Stimulated activated CD4-positive, alpha-beta T cell treated with anti-CD3 and anti-CD28 coated beads, Interleukin-2, amount 100 ng/mL, for 48 hours (primary cell): ENCODE data around the gene TFF3.

ENCODE experiments used
- DNase-seq, 2 donors: peaks; one replicate each; pipeline ENCODE4 v3.0.0-alpha.2; 2020

Gene TFF3

DNA sequence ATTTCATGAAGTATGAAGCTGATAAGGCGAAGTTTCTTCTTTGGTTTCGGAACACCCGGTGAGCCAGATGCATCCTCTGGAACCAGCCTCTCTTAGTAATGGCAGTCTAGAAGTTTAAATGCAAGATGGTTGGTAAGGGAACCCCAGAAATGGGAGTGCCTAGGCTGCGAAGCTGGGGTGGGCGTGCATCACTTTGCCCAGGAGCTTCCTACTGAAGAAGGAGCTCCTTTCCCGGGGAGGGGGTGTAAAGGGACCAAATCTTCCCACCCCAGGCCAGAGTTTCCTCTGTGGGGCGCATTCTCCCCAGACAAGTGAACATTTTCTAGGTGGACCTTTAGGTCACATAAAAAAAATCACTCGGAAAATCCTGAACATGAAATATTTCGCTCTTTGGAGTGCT lies 31.2 kb upstream of the TFF3 start:
- DNase-seq: no peak

DNA sequence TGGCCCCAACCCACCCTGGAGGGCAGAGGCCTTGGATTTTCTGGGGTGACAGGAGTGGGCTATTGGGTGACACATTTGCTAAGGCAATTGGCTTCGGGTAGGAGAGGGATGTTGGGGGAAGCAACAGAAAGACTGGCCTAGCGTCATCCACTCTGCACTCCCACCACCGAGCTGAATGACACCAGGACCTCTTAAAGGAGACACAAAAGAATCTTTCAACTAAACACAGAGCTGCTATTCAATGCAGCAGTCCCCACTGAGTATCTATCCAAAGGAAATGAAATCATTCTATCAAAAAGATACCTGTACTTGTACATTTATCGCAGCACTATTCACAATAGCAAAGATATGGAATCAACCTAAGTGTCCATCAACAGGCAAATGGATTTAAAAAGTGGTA lies 29.4 kb upstream of the TFF3 start:
- no peak for DNase-seq

DNA sequence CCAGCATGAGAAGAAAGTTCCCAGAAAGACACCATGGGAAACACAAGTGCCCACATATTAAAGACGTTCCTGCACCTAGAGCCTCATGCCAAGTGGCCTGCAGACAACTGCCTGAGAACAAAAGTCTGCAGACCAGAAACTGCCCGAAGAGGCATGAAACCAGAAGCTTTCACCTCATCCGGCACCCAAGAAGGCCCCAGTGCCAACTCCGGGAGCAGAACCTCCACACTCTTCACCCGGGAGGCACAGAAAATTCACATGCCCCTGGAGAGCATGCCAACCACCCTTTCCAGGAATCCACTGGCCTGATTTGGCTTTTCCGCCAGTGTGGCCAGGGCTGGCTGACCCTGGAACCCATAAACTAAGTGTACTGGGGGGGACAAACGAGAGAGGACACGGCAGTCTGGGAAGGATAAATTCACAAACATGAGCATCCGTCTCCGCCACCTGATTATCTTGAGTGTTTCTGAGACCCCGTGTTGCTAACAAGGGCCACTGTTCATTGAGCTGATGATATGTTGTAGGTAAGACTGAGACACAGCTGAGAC lies 28.8 kb upstream of the TFF3 start:
- DNase-seq: no peak

DNA sequence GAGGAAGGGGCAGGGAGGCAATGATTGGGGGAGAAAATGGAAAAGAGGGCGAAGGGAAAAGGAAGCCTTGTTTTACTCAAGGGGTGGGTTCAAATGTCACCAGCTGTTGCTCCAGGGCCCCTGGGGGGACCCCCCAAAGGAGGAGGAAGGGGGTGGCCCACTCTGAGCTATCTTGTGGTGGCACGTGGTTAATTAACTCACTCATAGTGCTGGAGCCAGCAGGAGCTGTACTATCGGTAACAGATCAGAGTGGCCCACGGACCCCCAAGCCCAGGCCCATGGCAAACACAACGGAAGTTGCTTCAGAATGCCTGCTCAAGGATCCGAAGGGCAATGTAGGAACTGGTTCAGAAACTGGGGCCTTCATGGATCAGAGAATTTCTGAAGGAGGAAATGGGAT lies 28.3 kb upstream of the TFF3 start:
- no peak for DNase-seq

DNA sequence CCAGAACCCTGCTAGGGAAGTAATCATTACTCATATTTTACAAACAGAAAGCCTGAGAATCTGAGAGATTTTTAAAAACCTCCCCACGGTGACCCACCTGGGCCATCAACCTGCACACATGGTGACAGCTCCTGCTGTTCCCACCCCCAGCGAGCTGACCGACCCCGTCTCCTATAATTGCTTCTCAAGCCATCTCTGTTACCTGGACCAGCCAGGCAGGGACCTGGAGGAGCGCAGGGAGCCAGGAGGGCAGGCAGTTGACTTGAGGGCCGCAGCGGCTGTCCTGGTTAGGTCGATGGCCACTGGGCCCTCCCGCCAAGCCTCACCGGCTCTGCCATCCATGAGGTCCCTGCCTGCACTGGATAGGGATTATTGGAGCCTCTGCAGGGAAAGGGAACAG lies 27.9 kb upstream of the TFF3 start:
- no peak for DNase-seq

DNA sequence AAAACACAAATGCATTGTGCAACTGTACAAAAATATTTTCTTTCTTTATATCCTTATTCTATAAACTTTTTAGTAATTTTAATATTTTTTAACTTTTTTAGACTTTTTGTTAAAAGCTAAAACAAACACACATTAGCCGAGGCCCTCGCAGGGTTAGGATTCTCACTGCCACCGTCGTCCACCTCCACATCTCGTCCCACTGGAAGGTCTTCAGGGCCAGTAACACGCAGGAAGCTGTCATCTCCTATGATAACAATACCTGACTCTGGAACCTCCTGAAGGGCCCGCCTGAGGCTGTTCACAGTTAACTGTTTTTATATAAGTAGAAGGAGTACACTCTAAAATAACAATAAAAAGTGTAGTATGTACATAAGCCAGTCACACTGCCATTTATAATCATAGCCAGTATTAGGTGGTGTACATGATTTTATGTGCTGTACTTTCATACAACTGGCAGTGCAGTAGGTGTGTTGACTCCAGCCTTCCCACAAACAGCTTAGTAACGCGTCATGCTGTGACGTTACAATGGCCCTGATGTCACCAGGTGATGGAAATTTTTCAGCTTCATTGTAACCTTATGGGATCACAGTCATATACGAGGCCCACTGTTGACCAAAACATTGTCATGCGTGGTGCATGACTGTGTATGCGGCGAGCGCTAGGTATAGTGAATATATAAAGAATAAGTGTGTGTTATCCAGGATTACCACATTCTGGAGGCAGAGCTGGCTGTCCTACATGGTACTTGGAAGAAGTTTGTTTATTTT lies 26.8 kb upstream of the TFF3 start:
- no peak for DNase-seq

DNA sequence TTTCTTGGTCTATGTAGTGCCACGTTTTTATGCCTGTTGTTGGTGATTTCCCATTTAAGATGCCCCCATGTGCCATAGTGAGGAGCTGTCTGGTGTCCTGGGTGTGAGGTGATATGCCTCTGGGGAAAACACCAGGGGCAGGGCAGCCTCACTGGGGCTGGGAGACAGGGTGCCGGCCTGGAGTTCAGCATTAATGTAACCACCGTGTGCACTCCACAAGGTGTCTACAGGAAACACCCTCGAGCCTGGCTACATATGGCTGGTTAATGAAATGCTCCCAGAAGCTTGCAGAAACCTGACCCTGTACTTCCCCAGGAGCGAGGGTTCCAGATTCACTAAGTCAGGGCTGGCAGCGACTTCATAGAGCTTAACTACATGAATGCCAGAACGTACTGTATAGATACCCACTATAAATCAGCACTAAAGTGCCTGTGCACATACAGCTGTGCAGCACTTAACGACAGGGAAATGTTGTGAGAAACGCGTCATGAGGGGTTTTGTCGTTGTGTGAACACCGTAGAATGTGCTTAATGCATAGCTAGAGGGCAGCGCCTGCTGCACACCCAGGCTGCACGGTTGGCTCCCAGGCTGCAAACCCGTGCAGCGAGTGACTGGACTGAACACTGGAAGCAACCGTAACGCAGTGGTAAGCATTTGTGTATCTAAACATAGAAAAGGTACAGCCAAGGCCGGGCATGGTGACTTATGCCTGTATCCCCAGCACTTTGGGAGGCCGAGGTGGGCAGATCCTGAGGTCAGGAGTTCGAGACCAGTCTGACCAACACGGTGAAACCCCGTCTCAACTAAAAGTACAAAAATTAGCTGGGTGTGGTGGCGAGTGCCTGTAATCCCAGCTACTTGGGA lies 25.2 kb upstream of the TFF3 start:
- DNase-seq: no peak

DNA sequence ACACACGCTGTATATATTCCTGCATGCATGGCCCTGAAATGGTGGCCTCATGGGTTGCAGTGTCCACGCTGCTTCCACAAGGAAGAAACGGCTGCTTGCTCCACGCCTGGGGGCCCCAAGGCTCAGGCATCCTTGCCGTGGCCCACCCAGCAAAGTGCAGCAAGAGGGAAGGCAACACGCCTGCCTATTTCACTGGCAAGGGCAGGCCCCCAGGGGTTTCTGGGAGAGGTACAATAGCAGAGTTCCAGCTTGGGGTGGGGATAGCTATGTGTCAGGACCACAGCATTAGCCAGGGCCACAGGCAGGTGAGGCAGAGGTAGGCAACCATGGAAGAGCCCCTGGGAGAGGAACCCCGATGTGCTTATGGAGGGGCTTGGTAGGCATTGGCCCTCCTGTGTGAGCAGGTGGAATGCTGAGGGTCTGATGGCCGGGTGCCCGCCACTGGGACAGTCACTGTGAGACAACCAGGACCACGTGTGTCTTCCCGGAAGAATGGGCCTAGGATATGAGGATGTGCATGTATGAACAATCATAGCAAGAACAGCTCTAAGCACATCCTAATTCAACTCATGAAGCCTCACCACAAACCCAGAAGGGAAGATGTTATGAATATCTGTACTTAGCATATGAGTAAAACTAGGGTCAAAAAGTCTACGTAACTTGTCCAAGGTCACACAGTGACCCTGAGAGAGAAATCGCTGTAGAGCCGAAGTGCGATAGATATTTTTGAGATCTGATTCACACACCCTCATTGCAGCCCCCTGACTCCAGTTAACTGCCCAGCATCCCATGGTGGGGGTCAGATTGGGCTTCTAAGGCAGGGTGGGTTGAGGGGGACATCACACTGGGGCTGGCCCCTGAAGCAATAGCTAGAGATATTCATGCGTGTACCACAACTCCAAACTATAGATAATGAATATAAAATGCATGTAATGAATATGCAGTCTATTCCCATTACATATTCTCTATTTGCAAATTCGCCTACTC lies 23.8 kb upstream of the TFF3 start:
- no peak for DNase-seq

DNA sequence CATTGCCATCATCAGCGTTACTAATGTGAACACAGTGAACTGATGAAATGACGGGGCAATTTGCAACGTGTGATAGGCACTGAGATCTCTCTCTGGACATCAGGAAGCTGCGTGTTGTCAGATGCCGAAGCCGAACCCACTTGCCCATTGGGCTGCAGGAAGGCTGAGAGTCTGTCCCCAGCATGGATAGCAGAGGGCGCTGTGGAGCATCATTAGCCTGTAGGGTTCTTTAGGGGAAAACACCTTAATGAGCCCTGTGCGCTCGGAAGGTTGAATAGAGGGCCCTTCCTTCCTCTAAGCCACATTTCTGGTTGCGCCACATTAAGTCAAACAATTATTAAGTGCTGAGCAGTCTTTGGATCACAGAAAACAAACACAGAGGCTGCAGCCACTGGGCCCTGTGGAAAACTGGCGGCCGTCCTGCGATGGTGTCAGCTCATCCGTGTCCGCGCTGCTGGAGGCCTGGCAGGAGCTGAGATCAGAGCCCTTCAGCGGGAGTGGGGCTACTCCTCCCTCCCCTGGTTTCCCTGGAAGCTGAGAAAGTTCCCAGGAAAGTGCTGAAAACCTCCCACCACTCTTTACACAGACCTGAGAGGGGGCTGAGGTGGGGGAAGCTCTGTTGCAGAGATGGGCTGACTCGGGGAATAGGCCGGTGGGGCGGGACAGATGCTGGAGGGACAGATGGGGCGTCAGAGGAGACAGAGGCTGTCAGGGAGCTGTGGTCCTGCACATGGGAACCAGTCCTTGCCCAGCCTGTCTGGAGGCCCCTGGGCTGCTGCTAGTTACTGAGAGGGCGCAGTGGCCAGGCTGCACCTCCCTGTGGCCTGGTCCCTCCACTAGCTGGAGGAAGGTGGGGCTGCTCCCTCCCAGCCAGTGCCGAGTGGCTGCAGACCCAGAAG lies 22.9 kb upstream of the TFF3 start:
- DNase-seq: peak; percentile 79 to 82

DNA sequence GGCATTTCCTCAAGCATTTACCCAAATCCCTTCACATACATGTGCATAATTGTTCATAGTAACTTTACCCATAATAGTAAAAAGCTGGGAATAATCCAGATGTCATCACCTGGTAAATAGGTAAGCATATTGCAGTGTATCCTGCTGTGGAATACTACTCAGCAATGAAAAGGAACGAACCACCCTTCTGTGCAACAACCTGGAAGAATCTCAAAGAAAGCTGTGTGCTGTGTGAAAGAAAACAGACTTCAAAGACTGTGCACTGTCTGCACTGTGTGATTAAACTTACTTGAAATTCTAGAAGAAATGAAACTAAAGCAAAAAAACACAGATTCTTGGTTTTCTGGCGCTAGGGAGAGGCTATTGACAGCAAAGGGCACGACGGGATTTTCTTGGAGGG lies 22.1 kb upstream of the TFF3 start:
- no peak for DNase-seq

DNA sequence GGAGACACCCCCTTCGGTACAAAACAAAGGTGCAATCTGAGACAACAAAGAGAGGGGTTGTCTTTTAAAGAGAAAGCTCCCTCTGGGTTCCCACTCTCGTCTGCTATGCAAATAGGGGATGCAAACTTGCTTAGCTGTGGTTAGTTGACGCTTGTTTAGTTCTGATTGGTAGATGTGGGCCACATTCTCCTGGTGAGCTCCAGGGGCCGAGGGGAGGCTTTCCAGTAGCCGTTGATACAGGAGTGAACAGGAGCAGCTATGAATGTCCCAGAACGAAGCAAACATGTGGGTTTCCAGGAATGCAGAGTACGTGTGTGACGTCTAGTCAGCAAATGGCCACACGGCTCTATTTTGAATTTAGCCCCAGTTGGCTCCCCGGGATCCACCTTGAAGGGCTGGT lies 20.8 kb upstream of the TFF3 start:
- DNase-seq: no peak

DNA sequence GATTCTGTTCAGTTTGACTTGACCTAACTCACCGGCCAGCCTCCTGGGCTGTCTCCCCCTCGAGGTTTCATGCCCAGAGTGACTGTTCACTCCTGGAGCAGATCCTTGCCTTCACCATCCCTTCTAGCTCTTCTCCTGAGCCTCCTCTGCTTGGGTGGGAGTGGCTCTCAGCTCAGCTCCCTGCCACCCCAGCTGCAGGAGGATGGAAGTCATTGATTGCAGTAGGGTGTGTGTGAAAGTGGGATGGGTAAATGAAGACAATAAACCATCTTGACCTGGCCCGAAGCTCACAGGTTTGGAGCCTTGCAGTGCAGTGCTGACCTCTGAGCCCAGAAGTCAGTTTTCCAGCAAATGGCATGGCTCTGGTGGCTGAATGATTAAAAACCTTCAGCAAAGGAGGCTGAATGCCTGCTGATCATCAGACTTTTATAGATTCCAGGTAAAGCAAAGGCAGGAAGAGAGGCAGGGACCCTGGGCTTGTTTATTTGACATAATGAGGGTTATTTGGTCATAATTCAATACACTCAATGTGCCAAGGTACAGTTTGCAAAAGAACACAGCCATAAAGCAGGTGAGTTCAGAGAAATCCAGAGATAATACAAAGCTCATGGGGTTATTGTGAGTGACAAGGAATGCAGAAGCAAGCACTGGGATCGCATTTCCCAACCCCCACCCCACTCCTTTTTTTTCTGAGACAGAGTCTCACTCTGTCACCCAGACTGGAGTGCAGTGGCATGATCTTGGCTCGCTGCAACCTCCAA lies 17.5 kb upstream of the TFF3 start:
- no peak for DNase-seq

DNA sequence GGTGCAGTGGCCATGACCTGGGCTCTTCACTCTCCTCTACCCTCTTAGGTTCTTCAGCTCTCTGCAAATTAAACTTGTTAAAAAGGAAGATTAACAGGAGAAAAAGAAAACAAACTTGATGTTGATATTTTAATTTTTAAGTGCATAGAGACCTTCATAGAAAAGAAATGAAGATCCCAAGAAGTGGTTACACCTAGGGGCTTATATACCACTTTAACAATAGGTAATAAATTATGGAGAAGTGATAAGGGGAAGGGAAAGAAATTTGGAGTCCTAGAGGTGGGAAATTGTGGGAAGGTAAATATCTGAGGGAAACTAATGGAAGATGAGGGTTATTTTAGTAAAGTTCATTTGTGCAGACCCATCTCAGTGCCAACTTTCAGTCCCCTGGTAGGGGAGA lies 16.5 kb upstream of the TFF3 start:
- DNase-seq: no peak

DNA sequence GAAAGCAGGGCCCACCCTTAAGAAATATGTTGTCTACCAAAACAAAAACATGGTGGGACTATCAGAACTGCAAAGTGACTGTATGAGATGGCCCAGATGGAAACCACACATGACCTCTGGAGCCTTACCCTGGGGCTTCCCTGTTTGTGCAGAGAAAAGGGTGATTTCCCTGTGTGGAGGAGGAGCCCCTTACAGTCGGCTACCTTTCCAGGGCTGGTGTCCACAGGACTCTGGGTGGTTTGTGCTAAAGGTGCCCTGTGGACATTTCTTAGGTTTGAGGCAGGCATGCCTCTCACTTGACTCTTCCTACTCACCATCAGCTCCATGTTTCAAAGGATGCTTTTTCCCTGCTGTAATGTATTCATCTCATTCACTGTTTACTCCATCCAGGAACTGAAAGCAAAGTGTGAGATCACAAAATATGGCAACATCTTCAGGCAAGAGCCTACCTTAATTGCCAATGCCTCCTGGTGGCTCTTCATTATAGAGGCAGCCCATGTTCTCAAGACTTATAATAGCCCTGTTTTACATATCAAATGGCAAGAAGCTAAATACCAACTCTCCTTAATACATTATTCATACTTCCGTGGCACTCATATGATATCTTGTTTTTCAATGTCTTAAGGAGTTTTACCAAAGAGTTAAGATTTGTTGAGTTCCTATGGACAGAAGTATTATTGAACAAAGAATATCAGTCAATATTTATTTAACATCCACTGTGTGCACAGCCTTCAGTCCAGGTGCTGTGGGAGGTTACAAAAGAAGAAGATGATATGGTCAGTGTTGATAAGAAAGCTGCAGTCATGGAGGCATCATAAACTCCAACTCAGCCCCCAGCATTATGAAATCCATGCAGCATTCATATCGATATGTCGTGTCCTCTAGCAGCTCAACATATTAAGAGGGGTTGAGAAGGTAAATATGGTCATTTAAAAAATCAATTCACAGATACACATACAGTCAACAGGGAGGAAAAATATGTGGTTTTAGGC lies 15.5 kb upstream of the TFF3 start:
- DNase-seq: no peak

DNA sequence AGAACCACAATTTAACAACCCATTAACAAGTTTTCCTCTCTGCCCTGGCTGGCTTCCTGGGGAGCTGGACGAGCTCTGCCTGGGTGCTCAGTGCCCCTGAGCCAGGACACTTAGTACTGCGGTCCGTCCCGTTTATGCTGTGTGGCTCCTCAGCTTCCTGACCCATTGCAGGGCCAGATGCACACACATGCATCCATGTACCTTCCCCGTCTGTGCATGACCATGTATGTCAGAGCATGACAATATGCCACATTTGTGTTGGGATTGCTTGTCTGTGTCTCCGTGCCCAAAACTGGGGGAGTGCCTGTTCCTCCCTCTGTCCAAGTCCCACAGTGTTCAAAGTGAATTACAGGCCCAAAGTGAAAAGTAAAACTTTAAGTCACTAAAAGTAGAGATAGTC lies 9.7 kb upstream of the TFF3 start:
- DNase-seq: no peak

DNA sequence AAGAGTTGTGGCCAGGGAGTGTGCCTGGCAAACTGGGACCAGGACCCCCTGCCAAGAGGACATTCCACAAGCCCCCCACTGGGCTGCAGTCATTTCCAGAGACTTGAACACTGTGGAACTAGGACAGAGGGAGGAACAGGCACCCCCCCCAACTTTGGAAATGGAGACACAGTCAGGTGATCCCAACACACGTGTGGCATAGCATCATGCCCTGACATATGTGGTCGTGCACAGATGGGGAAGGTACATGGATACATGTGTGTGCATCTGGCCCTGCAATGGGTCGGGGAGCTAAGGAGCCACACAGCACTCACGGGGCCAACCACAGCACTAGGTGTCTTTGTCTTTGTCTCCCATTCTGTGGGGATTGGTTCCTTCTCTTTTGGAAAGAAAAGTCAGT lies 6.6 kb upstream of the TFF3 start:
- DNase-seq: no peak

DNA sequence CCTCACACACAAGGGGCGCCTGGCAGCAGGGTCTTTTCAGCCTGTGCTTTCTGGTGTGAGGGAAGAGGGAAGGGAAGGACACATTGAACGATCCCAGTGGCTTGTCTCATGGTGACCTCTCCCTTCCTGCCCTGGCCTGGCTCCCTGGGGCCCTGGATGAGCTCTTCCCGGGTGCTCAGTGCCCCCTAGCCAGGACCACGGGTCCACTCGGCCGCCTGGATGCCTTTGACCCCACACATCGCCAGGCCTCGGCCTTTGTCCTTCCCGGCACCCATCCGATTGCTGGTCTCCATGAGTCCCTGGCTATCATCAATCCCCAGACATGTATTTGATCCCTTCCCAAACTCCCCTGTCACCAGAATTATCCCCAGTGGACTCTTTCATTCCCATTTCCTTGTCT lies 6.0 kb upstream of the TFF3 start:
- no peak for DNase-seq

DNA sequence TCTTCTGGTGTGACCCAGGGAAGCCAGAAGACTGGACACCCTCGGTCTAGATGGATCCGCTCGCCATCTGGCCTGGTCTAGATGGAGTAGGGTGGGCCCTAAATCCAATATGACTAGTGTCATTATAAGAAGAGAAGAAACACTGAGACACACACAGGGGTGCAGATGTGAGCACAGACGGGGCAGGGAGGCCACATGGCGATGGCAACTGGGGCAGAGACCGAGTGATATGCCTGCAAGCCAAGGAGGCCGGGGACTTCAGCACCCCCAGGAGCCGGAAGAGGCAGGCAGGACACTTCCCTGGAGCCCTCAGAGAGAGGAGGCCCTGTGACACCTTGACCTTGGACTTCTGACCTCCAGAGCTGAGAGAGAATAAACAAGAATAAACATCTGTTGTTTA lies 5.6 kb upstream of the TFF3 start:
- no peak for DNase-seq

DNA sequence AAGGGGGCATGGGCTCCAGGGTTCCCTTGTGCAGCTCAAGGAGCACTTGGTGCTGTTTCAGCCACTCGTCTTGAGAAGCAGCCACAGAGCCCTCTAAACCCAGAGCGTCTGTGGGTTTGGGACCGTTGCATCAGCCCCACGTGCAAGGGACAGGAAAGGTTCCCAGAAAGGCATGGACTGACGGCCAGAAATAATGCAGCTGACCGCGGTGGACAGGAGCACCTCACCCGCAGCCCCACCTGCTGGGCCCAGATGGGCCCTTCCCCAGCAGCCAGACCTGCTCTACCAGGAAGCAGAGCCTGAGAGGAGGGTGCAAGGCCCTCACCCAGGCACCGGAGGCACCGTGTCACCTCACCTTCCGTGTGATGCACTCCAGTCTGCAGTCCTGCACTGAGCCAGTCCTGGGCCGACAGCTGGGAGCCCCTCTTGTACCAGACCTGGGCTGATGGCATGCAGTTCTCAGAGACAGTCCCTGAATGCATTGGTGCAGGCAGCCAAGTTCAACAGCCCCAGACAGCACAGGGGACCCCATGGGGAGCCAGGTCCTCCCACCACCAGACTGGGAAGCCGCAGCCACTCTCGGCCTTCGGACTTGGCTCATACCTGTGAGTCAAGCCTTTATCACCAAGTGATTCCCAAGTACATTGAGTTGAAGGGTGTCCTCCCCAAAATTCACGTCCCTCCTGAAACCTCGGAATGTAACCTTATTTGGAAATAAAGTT lies 4.8 kb upstream of the TFF3 start:
- no peak for DNase-seq
